Endometrium (tissue), 2 donors: Measurements from ENCODE around the gene CEP44.
"Not testable (repeated sequence)": the region's sequence is repeated elsewhere in the genome, so short reads cannot be mapped to it uniquely, and the experiment has no call there.

Source experiments
- FAIRE-seq: peaks from 2 replicates; lab custom pipeline; 2012; peaks lifted over from hg19 to GRCh38; lab: Jason Lieb, UNC
- donor health status: control.
- donor health status: control.

CEP44 gene

DNA sequence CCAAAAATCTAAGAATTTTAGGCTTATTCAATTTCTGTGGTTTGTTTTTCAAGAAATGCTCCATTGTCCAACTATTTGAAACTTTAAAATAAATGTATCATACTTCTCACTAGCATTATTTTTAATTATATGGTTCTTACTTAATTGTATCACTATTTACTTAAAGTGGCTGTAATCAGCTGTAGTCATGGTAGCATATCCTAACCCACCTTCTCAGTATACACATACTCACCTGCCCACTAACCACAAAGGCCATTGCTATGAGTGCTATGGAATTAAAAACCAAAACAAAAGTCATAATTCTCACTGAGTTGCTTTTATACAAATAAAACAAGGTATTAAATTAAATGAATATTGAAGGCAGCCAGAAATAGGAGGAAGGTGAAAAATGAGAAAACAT, 5.2 kb upstream of the CEP44 start:
- no peak for FAIRE-seq

DNA sequence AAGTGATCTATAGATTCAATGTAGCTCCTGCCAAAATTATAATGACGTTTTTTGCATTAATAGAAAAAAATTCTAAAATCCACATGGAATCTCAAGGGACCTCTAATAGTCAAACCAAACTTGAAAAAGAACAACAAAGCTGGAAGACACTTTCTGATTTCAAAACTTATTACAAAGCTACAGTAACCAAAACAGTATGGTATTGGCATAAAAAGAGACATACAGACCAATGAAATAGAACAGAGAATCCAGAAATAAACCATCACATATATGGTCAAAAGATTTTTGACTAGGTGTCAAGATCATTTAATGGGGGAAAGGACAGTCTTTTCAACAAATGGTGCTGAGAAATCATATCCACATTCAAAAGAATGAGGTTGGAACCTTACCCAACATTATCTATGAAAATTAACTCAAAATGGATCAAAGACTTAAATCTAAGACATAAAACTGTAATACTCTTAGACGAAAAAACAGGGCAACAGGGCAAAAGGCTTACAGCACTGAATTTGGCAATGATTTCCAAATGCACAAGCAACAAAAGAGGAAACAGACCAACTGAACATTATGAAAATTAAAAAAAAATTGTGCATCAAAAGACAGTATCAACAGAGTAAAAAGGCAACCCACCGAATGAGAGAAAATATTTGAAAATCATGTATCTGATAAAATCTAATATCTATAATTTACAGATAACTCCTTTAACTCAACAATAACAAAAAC, 4.1 kb upstream of the CEP44 start:
- no peak for FAIRE-seq

- FAIRE-seq, result no peak
Measured at GRCh38 chr4:174281182-174281737, 2.5 kb upstream of the CEP44 start.

DNA sequence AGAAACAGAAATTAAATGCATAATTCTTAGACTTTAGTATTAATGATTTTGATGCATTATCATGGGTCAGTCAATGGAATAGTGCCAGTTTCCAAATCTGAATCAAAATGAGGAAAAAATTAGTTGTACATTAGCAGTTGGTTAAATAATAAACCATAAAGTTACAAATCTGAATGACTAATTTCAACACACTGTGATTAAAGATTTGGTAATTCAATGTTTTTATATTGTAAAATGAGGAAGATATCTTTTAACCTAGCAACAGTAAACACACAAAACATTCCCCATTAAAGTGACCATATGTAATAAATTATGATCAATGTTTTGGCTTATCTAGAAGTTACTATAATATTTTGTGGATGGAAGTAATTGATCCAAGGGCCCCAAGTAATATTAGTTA, 1.8 kb upstream of the CEP44 start:
- peak; percentile 78 for FAIRE-seq

DNA sequence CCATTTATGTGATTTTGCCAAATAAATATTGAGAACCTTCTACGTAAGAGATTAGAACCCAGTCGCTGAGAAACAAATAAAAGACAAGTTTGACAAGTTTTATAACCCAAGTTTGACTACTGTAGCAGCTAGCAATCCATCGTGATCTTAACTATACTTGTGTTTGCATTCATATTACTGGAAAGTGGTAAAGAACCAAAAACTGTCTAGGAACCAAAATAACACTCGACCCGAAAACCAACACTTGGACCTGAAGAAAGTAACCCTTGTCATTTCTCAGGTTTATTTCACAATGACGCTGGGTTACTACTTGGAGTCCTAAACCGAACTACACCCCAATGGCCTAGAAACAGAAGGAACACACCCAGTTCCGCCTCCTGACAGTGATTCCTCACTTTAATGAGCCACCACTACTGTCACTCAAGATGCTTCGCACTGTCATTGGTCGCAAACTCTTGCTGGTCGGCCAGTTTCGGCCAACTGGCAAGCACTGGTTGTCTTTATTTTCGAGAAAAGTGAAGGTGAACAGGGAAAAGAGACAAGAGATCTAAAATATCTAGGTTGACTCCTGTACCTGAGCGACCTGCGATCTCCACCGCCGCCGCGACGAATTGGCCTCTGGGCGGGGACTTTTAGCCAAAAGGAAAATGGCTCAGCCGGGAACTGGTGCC, 740 bp upstream of the CEP44 start:
- FAIRE-seq, result peak; percentile 88

DNA sequence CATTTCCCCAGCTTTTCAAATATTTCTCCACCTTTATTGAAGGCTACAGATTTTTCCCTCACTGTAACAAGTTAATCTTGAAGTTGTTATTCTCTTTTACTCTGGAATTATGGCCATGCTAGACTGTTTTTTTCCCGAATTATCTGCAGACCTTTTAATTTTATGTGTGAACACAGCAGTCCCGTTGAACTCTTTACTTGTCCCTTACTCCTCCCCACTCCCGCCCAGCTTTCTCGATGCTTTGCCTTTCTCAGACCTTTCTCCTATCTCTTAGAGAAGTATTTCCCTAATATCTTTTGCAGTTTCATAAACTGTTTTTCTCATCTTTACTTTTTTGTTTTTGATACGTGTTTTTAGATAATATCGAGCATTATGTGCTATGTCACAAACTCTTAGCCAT, 776 bp downstream of the CEP44 start:
- FAIRE-seq, result no peak

DNA sequence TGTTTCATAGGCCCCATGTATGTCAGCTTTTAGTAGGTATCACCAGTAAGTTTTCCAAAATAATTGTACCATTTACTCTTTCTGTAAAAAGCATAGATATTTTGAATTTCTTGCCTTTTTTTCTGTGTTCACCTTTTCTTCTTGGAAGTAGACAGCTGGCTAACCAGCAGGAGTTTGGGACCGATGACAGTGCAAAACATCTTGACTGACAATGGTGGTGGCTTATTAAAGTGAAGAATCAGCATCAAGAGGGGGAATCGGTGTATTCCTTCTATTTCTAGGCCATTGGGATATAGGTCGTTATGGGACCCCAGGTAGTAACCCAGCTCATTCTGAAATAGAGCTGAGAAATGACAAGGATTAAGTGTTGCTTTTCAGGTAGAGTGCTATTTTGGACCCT, 3.2 kb downstream of the CEP44 start:
- FAIRE-seq, result no peak

DNA sequence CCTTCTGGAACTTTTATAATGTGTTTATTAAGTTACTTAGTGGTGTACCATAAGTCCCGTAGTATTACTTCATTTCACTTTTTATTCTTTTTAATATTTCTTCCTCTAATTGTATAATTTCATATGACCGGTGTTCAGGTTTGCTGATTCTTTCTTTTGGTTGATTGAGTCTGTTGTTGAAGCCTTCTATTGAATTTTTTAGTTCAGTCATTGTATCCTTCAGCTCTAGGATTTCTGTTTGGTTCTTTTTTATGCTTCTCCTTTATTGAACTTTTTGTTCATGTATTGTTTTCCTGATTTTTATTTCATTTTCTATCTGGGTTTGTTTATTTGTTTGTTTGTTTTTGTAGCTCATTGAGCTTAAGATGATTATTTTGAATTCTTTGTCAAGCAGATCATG, 8.8 kb downstream of the CEP44 start:
- FAIRE-seq, result no peak

GRCh38 chr4:174294641-174295040, 10.9 kb downstream of the CEP44 start:
- not testable (repeated sequence) for FAIRE-seq

- FAIRE-seq, result not testable (repeated sequence)
Measured at GRCh38 chr4:174295142-174295541, 11.4 kb downstream of the CEP44 start.

- no peak for FAIRE-seq
Measured at GRCh38 chr4:174303687-174304086, 20.0 kb downstream of the CEP44 start.

GRCh38 chr4:174304664-174305063, 21.0 kb downstream of the CEP44 start:
- FAIRE-seq, result no peak

DNA sequence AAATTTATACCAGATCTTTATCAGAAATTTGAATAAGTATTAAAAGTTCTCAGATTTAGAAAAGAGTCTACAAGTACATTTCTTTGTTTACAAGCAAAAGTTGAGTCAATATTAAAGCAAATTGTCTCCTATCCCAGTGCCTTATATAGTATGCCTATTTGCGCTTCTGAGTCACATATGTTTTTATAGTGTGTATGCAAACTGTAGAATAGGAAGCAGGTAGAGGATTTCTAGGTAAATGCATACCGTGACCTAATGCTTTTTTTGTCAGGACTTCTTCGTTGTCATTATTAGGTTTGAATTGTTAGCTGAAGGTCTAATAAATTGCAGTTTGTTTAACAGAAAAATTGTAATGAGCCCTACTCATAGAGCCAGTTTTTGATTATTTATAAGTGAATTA, 22.2 kb downstream of the CEP44 start:
- no peak for FAIRE-seq

DNA sequence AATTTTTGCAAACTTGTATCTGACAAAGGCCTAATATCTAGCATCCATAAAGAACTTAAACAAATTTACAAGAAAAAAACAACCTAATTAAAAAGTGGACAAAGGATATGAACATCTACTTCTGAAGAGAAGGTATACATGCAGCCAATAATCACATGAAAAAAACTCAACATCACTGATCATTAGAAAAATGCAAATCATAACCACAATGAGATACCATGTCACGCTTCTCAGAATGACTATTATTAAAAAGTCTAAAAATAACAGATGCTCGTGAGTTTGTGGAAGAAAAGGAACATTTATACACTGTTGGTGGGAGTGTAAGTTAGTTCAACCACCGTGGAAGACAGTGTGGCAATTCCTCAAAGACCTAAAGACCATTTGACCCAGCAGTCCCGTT, 24.0 kb downstream of the CEP44 start:
- no peak for FAIRE-seq

- FAIRE-seq, result no peak
Measured at GRCh38 chr4:174312993-174313392, 29.3 kb downstream of the CEP44 start.

- FAIRE-seq, result no peak
Measured at GRCh38 chr4:174314274-174314673, 30.6 kb downstream of the CEP44 start.

- FAIRE-seq, result no peak
Measured at GRCh38 chr4:174314770-174315169, 31.1 kb downstream of the CEP44 start.

- FAIRE-seq, result no peak
Measured at GRCh38 chr4:174316546-174316945, 32.8 kb downstream of the CEP44 start.

GRCh38 chr4:174316954-174317353, 33.2 kb downstream of the CEP44 start:
- no peak for FAIRE-seq

DNA sequence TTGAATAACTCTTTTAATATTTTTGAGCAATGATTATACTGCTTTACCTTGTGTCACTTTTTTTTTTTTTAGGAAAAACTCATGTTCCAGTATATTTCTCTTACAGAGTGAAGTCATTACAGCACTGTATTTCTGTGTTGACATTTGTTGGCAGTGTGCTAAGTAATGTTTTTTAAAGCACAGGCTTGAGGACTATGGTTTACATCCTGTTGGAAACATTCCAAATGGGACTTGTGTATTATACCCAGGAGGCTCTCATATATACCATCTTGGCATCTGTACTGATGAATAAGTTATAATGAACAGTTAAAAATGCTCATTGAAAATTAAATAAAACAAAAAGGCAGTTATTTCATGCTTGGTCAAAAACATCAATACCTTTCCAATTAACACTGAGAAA, 33.8 kb downstream of the CEP44 start:
- FAIRE-seq, result no peak

DNA sequence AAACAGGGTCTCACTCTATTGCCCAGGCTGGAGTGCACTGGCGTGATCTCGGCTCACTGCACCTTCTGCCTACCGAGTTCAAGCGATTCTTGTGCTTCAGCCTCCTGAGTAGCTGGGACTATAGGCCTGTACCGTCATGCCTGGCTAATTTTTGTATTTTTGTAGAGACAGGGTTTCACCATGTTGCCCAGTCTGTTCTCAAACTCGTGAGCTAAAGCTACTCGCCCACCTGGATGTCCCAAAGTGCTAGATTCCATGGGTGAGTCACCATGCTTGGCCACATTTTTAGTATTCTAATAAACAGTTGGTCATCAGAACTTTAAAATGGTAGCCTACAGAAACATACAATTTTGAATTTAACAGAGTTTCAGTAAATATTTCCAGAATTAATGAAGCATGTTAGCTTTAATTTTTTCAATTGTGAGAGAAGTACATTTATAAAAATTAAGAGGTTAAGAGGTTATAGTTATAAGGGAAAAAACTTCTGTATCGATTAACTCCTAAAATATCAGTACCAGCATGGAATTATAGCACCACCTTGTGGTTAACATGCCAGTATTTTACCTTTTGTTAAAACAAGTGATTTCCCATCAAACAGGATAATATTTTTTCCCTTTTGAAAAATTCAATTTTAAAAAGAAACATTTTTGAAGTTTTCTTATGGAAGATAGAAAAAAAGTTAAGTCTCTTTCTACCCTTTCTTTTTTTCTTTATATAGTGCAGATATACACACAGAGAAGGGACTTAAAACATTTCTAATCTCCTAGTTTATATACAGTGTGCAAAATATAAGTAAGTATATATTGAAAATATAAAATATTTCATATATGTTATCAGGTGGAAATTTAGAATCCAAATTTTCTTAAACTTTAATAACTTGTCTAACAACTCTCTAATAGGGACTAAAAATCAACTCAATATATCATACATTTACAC, 35.4 kb downstream of the CEP44 start:
- peak; percentile 96 for FAIRE-seq

GRCh38 chr4:174320494-174321199, 36.9 kb downstream of the CEP44 start:
- FAIRE-seq, result no peak
